GM12892 (cell line): ENCODE data around the gene KIRREL2.

Experiments used
- POLR2A ChIP-seq: IDR thresholded peaks from 2 replicates; pipeline ENCODE4 v1.6.1; 2011; ENCODE audit warnings: low read depth, low read length, control low read depth
- POLR2AphosphoS5 ChIP-seq: IDR thresholded peaks from 2 replicates; pipeline ENCODE4 v1.6.1; 2011; ENCODE audit warnings: low read depth, low read length, control low read depth
- TAF1 ChIP-seq: IDR thresholded peaks from 2 replicates; pipeline ENCODE4 v1.6.1; 2011; ENCODE audit warnings: low read depth, mild to moderate bottlenecking, control low read depth, low read length, borderline replicate concordance

DNA sequence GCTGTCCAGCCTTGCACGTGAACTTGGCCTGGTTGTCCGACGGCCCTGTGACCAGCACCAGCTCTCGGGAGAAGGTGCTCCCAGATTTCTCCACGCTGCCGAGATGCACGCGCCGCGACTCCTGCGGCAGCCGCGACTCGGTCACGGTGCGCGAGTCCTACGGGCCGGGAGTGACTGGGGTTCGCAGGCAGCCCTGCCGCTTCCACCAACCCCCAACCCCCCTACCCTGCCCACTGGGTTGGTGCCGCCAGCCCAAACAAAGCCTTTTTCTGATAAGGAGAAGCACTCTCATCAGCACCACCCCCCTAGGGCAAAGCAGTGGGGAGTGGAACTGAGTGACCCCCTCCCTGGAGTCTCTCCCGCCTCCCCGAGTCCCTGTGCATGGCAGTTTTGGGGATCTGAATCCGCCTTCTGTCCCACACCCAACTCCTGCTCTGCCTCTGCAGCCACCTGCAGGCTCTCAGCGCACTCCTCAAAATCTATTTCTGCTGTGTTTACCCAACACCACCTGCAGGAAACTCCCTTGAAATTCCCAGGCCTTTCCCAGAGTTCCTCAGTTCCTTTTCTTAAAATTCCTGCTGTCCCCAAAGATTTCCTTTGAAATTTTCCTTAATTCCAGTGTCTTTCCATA is 10.6 kb upstream of the KIRREL2 start:
- TF ChIP-seq POLR2A (no peak), POLR2AphosphoS5 (no peak), TAF1 (no peak)
